Adipocyte (in vitro differentiated cells): ENCODE results near the gene SCAMP4.

Source experiments
- DNase-seq: peaks from one replicate; pipeline ENCODE4 v3.0.0-alpha.2; 2015; ENCODE audit warnings: low read depth
- H3K27me3 ChIP-seq: replicated peaks from 2 replicates; pipeline ENCODE4 v1.7.0; 2013; ENCODE audit warnings: mild to moderate bottlenecking, low read length, moderate library complexity; ENCODE audit not compliant: control insufficient read depth, insufficient read depth
- H3K36me3 ChIP-seq: 2 replicates; pipeline ENCODE4 v1.7.0; 2013; ENCODE audit warnings: low read length, mild to moderate bottlenecking, moderate library complexity; ENCODE audit not compliant: control insufficient read depth, insufficient read depth, severe bottlenecking
- H3K4me1 ChIP-seq: 2 replicates; pipeline ENCODE4 v1.7.0; 2013; ENCODE audit warnings: mild to moderate bottlenecking, low read length, moderate library complexity; ENCODE audit not compliant: control insufficient read depth, insufficient read depth
- H3K4me3 ChIP-seq: 2 replicates; pipeline ENCODE4 v1.7.0; 2013; ENCODE audit warnings: mild to moderate bottlenecking, low read length, moderate library complexity
- H3K9ac ChIP-seq: 2 replicates; pipeline ENCODE4 v1.7.0; 2013; ENCODE audit warnings: mild to moderate bottlenecking, low read length, moderate library complexity
- H3K9me3 ChIP-seq: 2 replicates; pipeline ENCODE4 v1.7.0; 2013; ENCODE audit warnings: mild to moderate bottlenecking, low read length, moderate library complexity; ENCODE audit not compliant: control insufficient read depth

SCAMP4 gene

DNA sequence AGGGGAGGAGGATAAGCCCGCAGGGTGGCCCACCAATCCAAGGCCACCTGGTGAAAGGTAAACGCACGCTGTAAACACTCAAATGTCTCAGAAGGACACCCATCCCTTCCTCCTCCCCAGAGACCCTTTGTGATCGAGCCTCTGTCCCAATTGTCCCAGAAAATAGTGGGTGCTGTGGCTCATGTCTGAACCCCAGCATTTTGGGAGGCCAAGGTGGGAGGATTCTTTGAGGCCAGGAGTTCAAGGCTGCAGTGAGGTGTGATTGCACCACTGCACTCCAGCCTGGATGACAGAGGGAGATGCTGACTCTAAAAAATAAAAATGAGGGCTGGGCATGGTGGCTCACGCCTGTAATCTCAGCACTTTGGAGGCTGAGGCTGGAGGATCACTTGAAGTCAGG lies 16.8 kb upstream of the SCAMP4 start:
- H3K36me3 ChIP-seq: no peaks in the 10 kb centered on the region
- peaks cover 19% of the 10 kb centered on the region for H3K4me1 ChIP-seq
- no peaks in the 10 kb centered on the region for H3K9me3 ChIP-seq
- H3K27me3 ChIP-seq: no peaks in the 10 kb centered on the region
- no peak for DNase-seq
- no peak overlapping the region for H3K4me3 ChIP-seq
- H3K9ac ChIP-seq: peak overlapping the region; percentile 4

DNA sequence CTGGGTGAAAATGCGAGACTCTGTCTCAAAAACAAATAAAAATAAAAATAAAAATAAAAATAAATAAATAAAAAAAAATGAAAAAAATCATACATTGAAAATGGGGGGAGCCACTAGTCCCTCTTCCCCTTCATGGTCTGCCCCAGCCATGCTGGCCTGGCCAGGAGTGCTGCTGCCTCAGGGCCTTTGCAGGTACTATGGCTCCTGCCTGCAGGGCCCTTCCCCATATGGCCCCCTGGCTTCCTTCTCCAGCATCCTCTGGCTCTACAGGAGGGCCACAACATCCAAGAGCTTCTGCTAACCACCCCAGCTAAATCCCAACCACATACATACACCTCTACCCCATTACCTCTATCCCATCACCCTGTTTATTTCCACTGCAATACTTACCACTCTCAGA lies 15.3 kb upstream of the SCAMP4 start:
- Histone ChIP-seq H3K4me3 (no peak overlapping the region), H3K4me1 (peaks cover 7% of the 10 kb centered on the region), H3K9me3 (no peaks in the 10 kb centered on the region), H3K27me3 (no peaks in the 10 kb centered on the region), H3K9ac (no peak overlapping the region), H3K36me3 (no peaks in the 10 kb centered on the region)
- no peak for DNase-seq

DNA sequence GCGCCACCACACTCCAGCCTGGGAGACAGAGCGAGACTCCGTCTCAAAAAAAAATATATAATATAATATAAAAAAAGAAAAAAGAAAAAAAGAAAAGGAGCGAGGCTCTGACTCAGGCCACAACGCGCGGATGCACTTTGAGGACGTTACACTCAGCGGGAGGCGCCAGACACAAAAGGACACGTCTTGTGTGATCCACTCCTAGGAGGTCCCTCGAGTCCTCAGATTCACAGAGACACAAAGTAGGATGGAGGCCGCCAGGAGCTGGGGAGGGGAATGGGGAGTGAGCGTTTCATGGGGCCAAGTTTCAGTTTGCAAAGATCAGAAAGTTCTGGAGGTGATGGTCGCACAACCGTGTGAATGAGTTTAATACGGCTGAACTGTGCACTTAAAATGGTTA lies 11.4 kb upstream of the SCAMP4 start:
- Histone ChIP-seq H3K4me1 (peaks cover 4% of the 10 kb centered on the region), H3K9ac (no peak overlapping the region), H3K27me3 (no peaks in the 10 kb centered on the region), H3K4me3 (no peak overlapping the region), H3K36me3 (no peaks in the 10 kb centered on the region), H3K9me3 (no peaks in the 10 kb centered on the region)
- DNase-seq: no peak

DNA sequence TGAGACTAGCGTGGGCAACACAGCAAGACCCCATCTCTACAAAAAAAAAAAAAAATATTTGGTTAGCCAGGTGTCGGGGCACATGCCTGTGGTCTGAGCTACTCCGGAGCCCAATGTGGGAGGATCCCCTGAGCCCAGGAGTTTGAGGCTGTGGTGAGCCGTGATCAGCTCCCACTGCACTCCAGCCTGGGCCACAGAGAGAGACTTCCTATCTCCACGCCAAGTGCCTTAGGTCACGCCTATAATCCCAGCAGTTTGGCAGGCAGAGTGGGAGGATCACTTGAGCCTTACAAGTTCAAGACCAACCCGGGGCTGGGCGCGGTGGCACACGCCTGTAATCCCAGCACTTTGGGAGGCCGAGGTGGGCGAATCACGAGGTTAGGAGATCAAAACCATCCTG lies 8.7 kb upstream of the SCAMP4 start:
- no peak for DNase-seq
- Histone ChIP-seq H3K9ac (no peak overlapping the region), H3K4me3 (no peak overlapping the region), H3K36me3 (no peaks in the 10 kb centered on the region), H3K4me1 (peaks cover 4% of the 10 kb centered on the region), H3K27me3 (no peaks in the 10 kb centered on the region), H3K9me3 (no peaks in the 10 kb centered on the region)

DNA sequence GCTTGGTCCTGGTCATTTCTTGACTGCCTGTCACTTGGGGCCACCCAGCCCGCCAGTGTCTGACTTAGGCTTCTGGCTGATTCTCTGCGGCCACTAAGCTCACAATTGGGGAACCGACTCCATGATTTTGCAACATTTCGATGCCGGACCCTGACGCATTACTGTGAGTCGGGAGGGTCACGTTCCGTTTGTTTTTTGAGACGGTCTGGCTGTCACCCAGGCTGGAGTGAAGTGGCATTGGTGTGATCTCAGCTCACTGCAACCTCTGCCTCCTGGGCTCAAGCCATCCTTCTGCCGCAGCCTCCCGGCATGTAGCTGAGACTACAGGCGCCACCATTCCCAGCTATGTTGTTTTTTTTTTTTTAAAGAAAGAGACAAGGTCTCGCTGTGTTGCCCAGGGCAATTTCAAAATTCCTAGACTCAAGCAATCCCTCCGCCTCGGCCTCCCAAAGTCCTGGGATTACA lies 3.2 kb upstream of the SCAMP4 start:
- Histone ChIP-seq H3K27me3 (no peaks in the 10 kb centered on the region), H3K4me3 (no peak overlapping the region), H3K4me1 (peaks cover 13% of the 10 kb centered on the region), H3K36me3 (no peaks in the 10 kb centered on the region), H3K9me3 (no peaks in the 10 kb centered on the region), H3K9ac (no peak overlapping the region)
- DNase-seq: no peak

- no peak overlapping the region for H3K4me3 ChIP-seq
- peak overlapping the region; percentile 1 for H3K9ac ChIP-seq
- no peaks in the 10 kb centered on the region for H3K27me3 ChIP-seq
- DNase-seq: no peak
- H3K4me1 ChIP-seq: peaks cover 9% of the 10 kb centered on the region
- H3K36me3 ChIP-seq: no peaks in the 10 kb centered on the region
- no peaks in the 10 kb centered on the region for H3K9me3 ChIP-seq
These were observed 2.3 kb upstream of the SCAMP4 start for GRCh38 chr19:1902923-1903322.

DNA sequence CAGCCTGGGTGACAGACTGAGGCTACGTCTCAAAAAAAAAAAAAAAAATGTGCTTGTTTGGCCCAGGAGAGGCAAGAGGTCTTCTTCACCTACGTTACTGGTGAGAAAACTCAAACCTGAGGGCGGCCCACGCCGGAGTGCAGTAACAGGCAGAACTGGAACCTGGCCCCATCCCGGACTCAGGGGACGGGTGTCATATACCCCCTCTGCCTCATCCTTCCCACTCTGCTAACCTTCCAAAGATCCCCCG lies 414 bp upstream of the SCAMP4 start:
- no peaks in the 10 kb centered on the region for H3K9me3 ChIP-seq
- H3K27me3 ChIP-seq: no peaks in the 10 kb centered on the region
- H3K4me1 ChIP-seq: peaks cover 14% of the 10 kb centered on the region
- DNase-seq: no peak
- H3K4me3 ChIP-seq: peak overlapping the region; percentile 63
- peak overlapping the region; percentile 56 for H3K9ac ChIP-seq
- no peaks in the 10 kb centered on the region for H3K36me3 ChIP-seq

GRCh38 chr19:1905863-1906375 lies 720 bp downstream of the SCAMP4 start:
- Histone ChIP-seq H3K4me3 (peak overlapping the region; percentile 88), H3K4me1 (peaks cover 21% of the 10 kb centered on the region), H3K27me3 (no peaks in the 10 kb centered on the region), H3K9me3 (no peaks in the 10 kb centered on the region), H3K36me3 (no peaks in the 10 kb centered on the region), H3K9ac (peak overlapping the region; percentile 89)
- no peak for DNase-seq

GRCh38 chr19:1906985-1907562 lies 1.9 kb downstream of the SCAMP4 start:
- Histone ChIP-seq H3K27me3 (no peaks in the 10 kb centered on the region), H3K4me3 (no peak overlapping the region), H3K9ac (no peak overlapping the region), H3K9me3 (no peaks in the 10 kb centered on the region), H3K36me3 (no peaks in the 10 kb centered on the region), H3K4me1 (peaks cover 21% of the 10 kb centered on the region)
- no peak for DNase-seq

GRCh38 chr19:1907563-1908363 lies 2.6 kb downstream of the SCAMP4 start:
- no peak overlapping the region for H3K4me3 ChIP-seq
- peaks cover 2% of the 10 kb centered on the region for H3K36me3 ChIP-seq
- peaks cover 21% of the 10 kb centered on the region for H3K4me1 ChIP-seq
- H3K27me3 ChIP-seq: no peaks in the 10 kb centered on the region
- no peaks in the 10 kb centered on the region for H3K9me3 ChIP-seq
- H3K9ac ChIP-seq: no peak overlapping the region
- DNase-seq: no peak

- H3K27me3 ChIP-seq: no peaks in the 10 kb centered on the region
- peaks cover 7% of the 10 kb centered on the region for H3K36me3 ChIP-seq
- no peak for DNase-seq
- H3K9me3 ChIP-seq: no peaks in the 10 kb centered on the region
- H3K9ac ChIP-seq: no peak overlapping the region
- peaks cover 21% of the 10 kb centered on the region for H3K4me1 ChIP-seq
- H3K4me3 ChIP-seq: no peak overlapping the region
These were observed 3.1 kb downstream of the SCAMP4 start for GRCh38 chr19:1908364-1908678.

GRCh38 chr19:1909761-1910080 lies 4.5 kb downstream of the SCAMP4 start:
- Histone ChIP-seq H3K27me3 (no peaks in the 10 kb centered on the region), H3K4me1 (peaks cover 19% of the 10 kb centered on the region), H3K36me3 (peaks cover 10% of the 10 kb centered on the region), H3K4me3 (no peak overlapping the region), H3K9me3 (no peaks in the 10 kb centered on the region), H3K9ac (peak overlapping the region; percentile 34)
- DNase-seq: no peak
